ENCODE data around the gene ELN. TPM values are rescaled to one million over a fixed set of nuclear protein-coding genes. Genes with fewer than 3 reads are reported as not detected.

ELN gene
- total RNA-seq (2022; extraction: Qiagen RNA extraction) = 0.05 to 0.13 TPM (median 0.08 TPM) in 5 replicates

DNA sequence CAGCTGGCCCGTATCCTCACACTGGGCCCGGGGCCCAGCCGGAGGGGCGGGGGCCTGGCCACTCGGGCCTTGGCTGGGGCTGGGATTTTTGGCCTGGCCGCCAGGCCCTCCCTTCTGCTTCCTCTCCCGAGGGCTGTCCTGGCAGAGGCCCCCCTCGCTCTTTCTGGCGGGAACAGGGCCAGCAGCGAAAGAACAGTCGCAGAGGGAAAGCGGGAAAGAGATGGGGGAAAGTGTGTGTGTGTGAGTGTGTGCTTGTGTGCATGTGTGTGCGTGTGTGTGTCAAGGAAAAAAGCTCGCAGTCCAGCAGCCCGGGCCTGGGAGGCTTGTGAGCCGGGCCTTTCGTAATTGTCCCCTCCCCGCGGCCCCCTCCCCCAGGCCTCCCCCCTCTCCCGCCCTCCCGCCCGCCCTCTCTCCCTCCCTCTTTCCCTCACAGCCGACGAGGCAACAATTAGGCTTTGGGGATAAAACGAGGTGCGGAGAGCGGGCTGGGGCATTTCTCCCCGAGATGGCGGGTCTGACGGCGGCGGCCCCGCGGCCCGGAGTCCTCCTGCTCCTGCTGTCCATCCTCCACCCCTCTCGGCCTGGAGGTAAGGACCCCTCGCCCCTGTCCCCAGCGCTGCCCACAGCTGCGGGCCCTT, at the start of gene ELN:
Gene ELN (plus strand): TSS at position 491 of the 638 bp plus-strand sequence. CDS start 15 bp downstream, at position 506.

DNA sequence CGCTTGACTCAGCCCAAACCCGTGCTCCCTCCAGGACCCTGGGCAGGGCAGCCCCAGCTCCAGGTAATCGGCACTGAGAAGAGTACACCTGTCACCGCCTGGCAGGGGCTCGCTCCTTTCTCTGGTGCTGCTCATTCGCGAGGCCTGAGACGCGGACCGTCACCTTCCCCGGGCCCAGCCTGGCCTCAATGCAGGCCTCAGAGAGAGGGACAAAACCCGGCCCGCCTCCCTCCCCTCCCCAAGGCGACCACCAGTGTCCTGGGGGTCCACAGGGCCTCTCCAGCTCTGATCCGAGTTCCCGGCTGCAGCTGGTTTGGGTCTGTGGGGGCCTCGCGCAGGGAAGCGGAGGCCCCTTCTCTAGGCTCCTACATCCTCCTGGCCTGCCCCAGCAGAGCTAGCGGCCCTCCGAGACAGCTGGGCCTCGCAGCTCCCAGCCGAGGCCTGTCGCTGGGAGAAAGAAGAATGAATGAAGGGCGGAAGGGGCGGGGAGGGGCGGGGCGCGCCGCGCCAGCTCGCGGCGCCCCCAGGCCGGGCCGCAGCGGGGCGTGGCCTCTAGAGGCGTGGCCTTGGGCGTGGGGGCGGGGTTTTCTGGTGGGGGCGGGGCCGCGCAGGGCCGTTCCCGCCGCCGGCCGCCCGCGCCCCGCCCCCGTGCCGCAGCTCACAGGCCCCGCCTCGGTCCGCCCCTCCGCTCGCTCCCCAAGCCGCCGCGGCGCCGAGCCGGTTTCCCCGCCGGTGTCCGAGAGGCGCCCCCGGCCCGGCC, 55.3 kb downstream of the ELN start, which contains the start of gene LIMK1:
Gene LIMK1 (plus strand): TSS at position 688 of the 760 bp plus-strand sequence. CDS start 187 bp downstream, outside the sequence.

Other genes starting within 250 kb of the ELN start
- gene CLDN4, start 197.2 kb upstream of the ELN start, total RNA-seq (2022; extraction: Qiagen RNA extraction) = 3.6 to 5.3 TPM (median 4.6 TPM) in 5 replicates
- gene METTL27, start 185.7 kb upstream of the ELN start, total RNA-seq (2022; extraction: Qiagen RNA extraction) = 6.9 to 12.4 TPM (median 11.5 TPM) in 5 replicates
- 0.26 TPM in 1 of 5 replicates, not detected in the others for gene TMEM270, start 167.0 kb upstream of the ELN start, total RNA-seq (2022; extraction: Qiagen RNA extraction)
- 30.1 to 37.4 TPM (median 35.7 TPM) in 5 replicates for gene LIMK1, start 55.6 kb downstream of the ELN start, total RNA-seq (2022; extraction: Qiagen RNA extraction)
- 292 to 316 TPM (median 302 TPM) in 5 replicates for gene EIF4H, start 146.2 kb downstream of the ELN start, total RNA-seq (2022; extraction: Qiagen RNA extraction)
- gene LAT2, start 181.8 kb downstream of the ELN start, total RNA-seq (2022; extraction: Qiagen RNA extraction) = 0.81 to 1.6 TPM (median 1.1 TPM) in 5 replicates
- 54.7 to 68.9 TPM (median 57.7 TPM) in 5 replicates for gene RFC2, start 226.2 kb downstream of the ELN start, total RNA-seq (2022; extraction: Qiagen RNA extraction)

All from A549 treated with CORT108297 at 1 μM for 4 hours (cell line).